GM12878 (cell line): ENCODE data around the gene TCF12. TPM values are rescaled to one million over a fixed set of nuclear protein-coding genes. Genes with fewer than 3 reads are reported as not detected.

ENCODE experiments used
- ATAC-seq: fragments of 200-7000 bp; cut with Tn5 transposase; 3 replicates; pipeline ENCODE4 v1.9.1; 2020; ENCODE audit warnings: mild to moderate bottlenecking, moderate library complexity
- BruUV-seq: library from RNA; stranded (reverse); fragments of 400-500 nt; replicated peaks from 2 replicates; lab custom pipeline; 2021; lab: Mats Ljungman, UMichigan
- CTCF ChIA-PET: fragments of 300-600 bp; sonication (Branson Sonifier 250); formaldehyde crosslinking; extraction: SDS; loops from one replicate; lab custom pipeline; 2021; ENCODE audit warnings: inconsistent platforms; lab: Yijun Ruan, JAX
- POLR2A ChIA-PET: fragments of 350-600 bp; formaldehyde crosslinking; extraction: SDS; loops from one replicate; lab custom pipeline; 2021; ENCODE audit warnings: inconsistent platforms; lab: Charles Lee
- RAD21 ChIA-PET: fragments of 300-600 bp; sonication (Branson Sonifier 250); formaldehyde crosslinking; loops from one replicate; lab custom pipeline; 2023; ENCODE audit warnings: antibody characterized with exemption; ENCODE audit not compliant: unreplicated experiment; lab: Charles Lee
- SMC1A ChIA-PET: fragments of 300-600 bp; sonication (Branson Sonifier 250); formaldehyde crosslinking; loops from one replicate; lab custom pipeline; 2023; ENCODE audit not compliant: unreplicated experiment, uncharacterized antibody; lab: Charles Lee
- DNase-seq: peaks from one replicate; pipeline ENCODE4 v3.0.0-alpha.2; 2011; ENCODE audit warnings: low read depth, low spot score
- FAIRE-seq: peaks from 3 replicates; lab custom pipeline; 2011; peaks lifted over from hg19 to GRCh38; lab: Jason Lieb, UNC
- H2AFZ ChIP-seq: 2 replicates; pipeline ENCODE4 v1.6.0; 2011; ENCODE audit warnings: low read depth, low read length, control low read depth; ENCODE audit not compliant: control insufficient read depth
- H3K27ac ChIP-seq: 2 replicates; pipeline ENCODE4 v1.5.1; 2011; ENCODE audit warnings: control low read depth; ENCODE audit not compliant: control insufficient read depth, insufficient read depth
- H3K27me3 ChIP-seq, 2 experiments: replicated peaks in 1 of 2; 2 replicates each; pipeline versions ENCODE4 v1.6.0 to v1.6.1; 2011; ENCODE audit warnings: low read length in 1 of 2; ENCODE audit not compliant: control insufficient read depth in 2 of 2, insufficient read depth in 2 of 2
- H3K36me3 ChIP-seq, 2 experiments: 2 replicates each; pipeline ENCODE4 v1.5.1; 2011; ENCODE audit warnings: low read length in 1 of 2; ENCODE audit not compliant: control insufficient read depth in 2 of 2, insufficient read depth in 2 of 2
- H3K4me1 ChIP-seq: 2 replicates; pipeline ENCODE4 v1.6.1; 2011; ENCODE audit warnings: mild to moderate bottlenecking, low read length, moderate library complexity, mixed read lengths; ENCODE audit not compliant: control insufficient read depth, insufficient read depth
- H3K4me2 ChIP-seq: 2 replicates; pipeline ENCODE4 v1.6.0; 2011; ENCODE audit warnings: control low read depth; ENCODE audit not compliant: control insufficient read depth, insufficient read depth
- H3K4me3 ChIP-seq: fragments of 200-600 bp; sonication (generic); 2 replicates; pipeline ENCODE4 v1.5.1; 2016
- H3K79me2 ChIP-seq: 2 replicates; pipeline ENCODE4 v1.6.0; 2011; ENCODE audit warnings: low read length; ENCODE audit not compliant: control insufficient read depth, insufficient read depth
- H3K9ac ChIP-seq: 2 replicates; pipeline ENCODE4 v1.8.0; 2011; ENCODE audit warnings: low read length, control low read depth, mixed read lengths; ENCODE audit not compliant: control insufficient read depth, insufficient read depth
- H3K9me3 ChIP-seq: replicated peaks from 3 replicates; pipeline ENCODE4 v1.5.1; 2011; ENCODE audit warnings: mild to moderate bottlenecking, low read length; ENCODE audit not compliant: control insufficient read depth, insufficient read depth
- H4K20me1 ChIP-seq: 2 replicates; pipeline ENCODE4 v1.6.0; 2011; ENCODE audit not compliant: control insufficient read depth, insufficient read depth
- CREM ChIP-seq: IDR thresholded peaks from 2 replicates; pipeline ENCODE4 v1.6.1; 2014; ENCODE audit warnings: antibody characterized with exemption, low read depth
- FOXM1 ChIP-seq: IDR thresholded peaks from 2 replicates; pipeline ENCODE4 v1.6.1; 2012; ENCODE audit warnings: low read depth, mild to moderate bottlenecking, inconsistent platforms, low read length, moderate library complexity
- POLR2AphosphoS5 ChIP-seq: IDR thresholded peaks from 2 replicates; pipeline ENCODE4 v1.6.1; 2011; ENCODE audit warnings: mild to moderate bottlenecking, low read length, inconsistent platforms
- REST ChIP-seq: IDR thresholded peaks from 2 replicates; pipeline ENCODE4 v1.6.1; 2012; ENCODE audit warnings: mild to moderate bottlenecking, low read depth, low read length
- SP1 ChIP-seq: IDR thresholded peaks from one replicate; pipeline ENCODE4 v1.6.1; 2011; ENCODE audit warnings: low read depth, low read length
- STAT1 ChIP-seq: fragments of 450-650 bp; conservative IDR thresholded peaks from 2 replicates; pipeline ENCODE4 v1.6.1; 2014; ENCODE audit warnings: antibody characterized with exemption, mild to moderate bottlenecking
- STAT3 ChIP-seq: IDR thresholded peaks from 2 replicates; pipeline ENCODE4 v1.6.1; 2011; ENCODE audit warnings: low read depth, low read length, improper control_type of control experiment
- WGBS: methylation state at CpG from one replicate; pipeline ENCODE4 v1.1.6; 2016; ENCODE audit warnings: low lambda C conversion rate; ENCODE audit not compliant: insufficient replicate concordance, insufficient coverage; ENCODE audit errors: missing lambda C conversion rate; 5-methylcytosine and 5-hydroxymethylcytosine counted together
- in situ Hi-C: fragments of 300-500 bp; cut with MboI; formaldehyde crosslinking; loops from 9 replicates; pipeline ENCODE4 v1.14.3; 2018; ENCODE audit warnings: mixed read lengths
- intact Hi-C: fragments of 100-400 bp; cut with micrococcal nuclease; formaldehyde crosslinking; loops from one replicate; pipeline ENCODE4 v1.14.2; 2022; ENCODE audit not compliant: unreplicated experiment
- polyA plus RNA-seq, 11 experiments: library from polyadenylated mRNA; depleted of rRNA in 4 of 11; unstranded in 6 of 11; stranded (reverse) in 5 of 11; fragments of >200 nt; fragmentation: Nextera tagmentation in 4 of 11; fragmentation: Illumina TruSeq in 1 of 11; extraction: Ambion mirVana in 4 of 11; extraction: Trizol in 1 of 11; gene quantifications; 1 replicate in 1 of 11; 2 replicates in 10 of 11; pipeline versions ENCODE4 v1.2.1 to v1.2.3, GENCODE V29; 2011 to 2016; ENCODE audit warnings: inconsistent platforms in 2 of 11, missing spikeins in 2 of 11, low read depth in 1 of 11
- total RNA-seq, 4 experiments: library from RNA; depleted of rRNA in 3 of 4; stranded (reverse); fragments of >200 nt in 3 of 4; fragmentation: Illumina TruSeq in 1 of 4; extraction: Trizol in 1 of 4; gene quantifications; 2 replicates each; pipeline versions ENCODE4 v1.2.1 to v1.2.3, GENCODE V29; 2013 to 2021

Gene TCF12
- total and polyA plus RNA-seq, 10 of the 15 experiments (the other 5 are each of a cell fraction or from before 2014, with no cell fraction given), result 8.2 to 70.9 (median 49.5) TPM

GRCh38 chr15:56963710-56964109 is 45.3 kb downstream of the TCF12 start:
- DNase-seq (no peak), FAIRE-seq (no peak), ATAC-seq (peak; percentile 10; the same call in 2 of the 3 replicates)
- POLR2A ChIA-PET, result no interaction called here
- no peak overlapping the region for H3K9ac ChIP-seq
- SMC1A ChIA-PET, result interaction anchor here (1.2 to 1.6 kb wide), 4 partner anchors 8 to 167 kb away, joined by 3 to 4 read pairs (median 4); no protein-coding TSS in a partner anchor
- peaks cover 63% of the 10 kb centered on the region for H3K79me2 ChIP-seq
- CTCF ChIA-PET, result interaction anchor here (1.0 to 1.5 kb wide), 3 partner anchors 139 to 351 kb away, joined by 3 read pairs; no protein-coding TSS in a partner anchor
- H3K9me3 ChIP-seq, result no peaks in the 10 kb centered on the region; the same call in 1 of the 3 replicates
- BruUV-seq, result TSS peak; percentile 28
- H3K36me3 ChIP-seq, result no peaks in the 10 kb centered on the region
- H3K4me1 ChIP-seq, result peaks cover 36% of the 10 kb centered on the region
- H4K20me1 ChIP-seq, result no peaks in the 10 kb centered on the region
- intact Hi-C loops (no loop called here), in situ Hi-C loops (no loop called here)
- H2AFZ ChIP-seq, result no peak overlapping the region
- H3K4me2 ChIP-seq, result peak overlapping the region; percentile 5
- no peak overlapping the region for H3K4me3 ChIP-seq
- no peaks in the 10 kb centered on the region for H3K27me3 ChIP-seq
- RAD21 ChIA-PET, result no interaction called here
- TF ChIP-seq STAT3, result no peak
- TF ChIP-seq FOXM1, result no peak
- TF ChIP-seq REST, result no peak
- TF ChIP-seq POLR2AphosphoS5, result no peak
- no peak for TF ChIP-seq SP1
- no peak for TF ChIP-seq STAT1
- TF ChIP-seq CREM, result no peak
- TF ChIP-seq, all 136 proteins: peak for 0
- 95% methylated on average over 4 of the region's 4 CpGs for WGBS
- H3K27ac ChIP-seq, result no peak overlapping the region; the same call in 1 of the 2 replicates
